GM21447 (cell line): ENCODE results near the gene PALM.
A peak's percentile ranks its signal among the peaks of the same experiment; 100 is the strongest.
"Not testable (repeated sequence)": the region's sequence is repeated elsewhere in the genome, so short reads cannot be mapped to it uniquely, and the experiment has no call there.

Experiments used
- ATAC-seq: cut with Tn5 transposase; IDR thresholded peaks from one replicate; pipeline ENCODE4 v1.9.1; 2021; ENCODE audit not compliant: unreplicated experiment

Gene PALM, protein sequence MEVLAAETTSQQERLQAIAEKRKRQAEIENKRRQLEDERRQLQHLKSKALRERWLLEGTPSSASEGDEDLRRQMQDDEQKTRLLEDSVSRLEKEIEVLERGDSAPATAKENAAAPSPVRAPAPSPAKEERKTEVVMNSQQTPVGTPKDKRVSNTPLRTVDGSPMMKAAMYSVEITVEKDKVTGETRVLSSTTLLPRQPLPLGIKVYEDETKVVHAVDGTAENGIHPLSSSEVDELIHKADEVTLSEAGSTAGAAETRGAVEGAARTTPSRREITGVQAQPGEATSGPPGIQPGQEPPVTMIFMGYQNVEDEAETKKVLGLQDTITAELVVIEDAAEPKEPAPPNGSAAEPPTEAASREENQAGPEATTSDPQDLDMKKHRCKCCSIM

DNA sequence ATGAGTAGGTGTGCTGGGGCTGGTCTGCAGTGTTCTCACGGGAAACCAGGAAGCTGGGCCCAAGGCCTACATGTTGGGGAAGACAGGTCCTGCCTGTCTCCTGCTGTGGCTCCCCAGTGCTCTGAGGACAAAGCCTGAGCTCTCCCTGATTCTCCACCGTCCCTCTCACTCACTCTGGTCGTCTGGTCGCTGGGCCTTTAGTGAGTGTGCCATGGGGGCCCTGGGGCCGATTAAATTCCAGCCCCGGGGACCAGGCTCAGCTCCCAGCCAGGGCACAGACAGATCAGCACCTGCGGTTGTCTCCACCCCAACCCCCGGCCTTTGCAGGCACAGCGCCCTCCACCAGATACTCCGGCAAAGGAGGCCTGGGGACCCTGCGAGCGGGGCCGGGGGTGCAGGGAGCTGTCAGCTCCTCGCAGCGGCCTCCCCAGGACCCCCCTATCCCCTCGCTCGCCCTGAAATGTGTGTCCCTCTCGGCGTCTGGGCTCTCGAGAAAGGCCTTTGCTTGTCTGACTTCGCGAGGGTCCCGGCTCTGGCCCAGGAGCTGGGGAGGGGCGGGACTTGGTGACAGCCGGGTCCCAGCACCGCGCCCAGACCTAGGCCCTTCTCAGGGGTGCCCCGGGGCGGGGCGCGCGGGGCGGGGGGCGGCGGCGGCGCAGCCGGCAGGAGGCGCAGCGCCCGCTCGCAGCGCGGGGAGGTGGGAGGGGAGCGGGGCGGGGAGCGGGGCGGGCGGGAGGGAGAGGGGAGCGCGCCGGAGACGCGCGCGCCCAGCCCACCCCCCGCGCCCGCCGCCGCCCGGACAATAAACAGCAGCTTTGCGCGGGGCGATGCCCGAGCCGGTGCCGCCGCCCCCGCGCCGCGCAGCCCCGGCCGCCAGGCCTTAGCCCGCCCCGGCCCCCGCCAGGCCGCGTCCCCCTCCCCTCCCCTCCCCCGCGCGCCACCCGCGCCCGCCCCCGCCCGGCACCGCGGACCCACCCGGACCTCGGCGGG lies at the start of gene PALM:
Gene PALM (plus strand): TSS at position 782 of the 990 bp plus-strand sequence. CDS start 212 bp downstream, outside the sequence.
- ATAC-seq = no peak

GRCh38 chr19:660793-661426 lies 47.8 kb upstream of the PALM start:
- ATAC-seq = no peak

DNA sequence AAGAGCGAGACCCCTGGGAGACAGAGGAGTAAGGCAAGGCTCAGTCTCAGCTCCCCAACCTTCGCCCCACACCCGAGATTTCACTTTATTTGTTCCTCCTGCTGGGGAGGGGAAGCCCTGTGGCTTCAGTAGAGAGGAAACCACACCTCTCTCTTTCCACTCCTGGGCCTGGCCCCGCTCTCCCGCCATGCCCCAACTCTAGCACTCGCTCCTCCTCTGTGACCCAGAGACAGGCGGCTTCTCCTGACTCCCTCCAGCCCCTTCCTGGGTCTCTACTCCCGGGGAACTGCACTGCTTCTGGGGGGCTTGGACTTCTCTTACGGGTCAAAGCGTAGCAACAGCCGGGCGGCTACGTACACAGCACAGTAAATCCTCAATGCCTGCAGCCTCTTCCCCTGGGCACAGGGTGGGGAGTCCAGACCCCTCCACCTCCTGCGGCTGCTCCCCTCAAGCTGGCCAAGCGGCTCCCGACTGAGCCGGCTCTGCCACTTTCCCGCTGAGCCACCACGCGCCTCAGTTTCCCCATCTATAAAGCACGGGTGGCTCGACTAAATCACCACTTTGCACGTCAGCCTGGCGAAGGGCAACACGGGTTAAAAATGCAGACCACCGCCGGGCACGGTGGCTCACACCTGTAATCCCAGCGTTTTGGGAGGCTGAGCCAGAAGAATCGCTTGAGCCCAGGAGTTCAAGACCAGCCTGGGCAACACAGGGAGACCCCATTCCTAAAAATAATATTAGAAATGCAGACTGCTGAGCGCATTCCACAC lies 47.1 kb upstream of the PALM start:
- ATAC-seq = no peak

DNA sequence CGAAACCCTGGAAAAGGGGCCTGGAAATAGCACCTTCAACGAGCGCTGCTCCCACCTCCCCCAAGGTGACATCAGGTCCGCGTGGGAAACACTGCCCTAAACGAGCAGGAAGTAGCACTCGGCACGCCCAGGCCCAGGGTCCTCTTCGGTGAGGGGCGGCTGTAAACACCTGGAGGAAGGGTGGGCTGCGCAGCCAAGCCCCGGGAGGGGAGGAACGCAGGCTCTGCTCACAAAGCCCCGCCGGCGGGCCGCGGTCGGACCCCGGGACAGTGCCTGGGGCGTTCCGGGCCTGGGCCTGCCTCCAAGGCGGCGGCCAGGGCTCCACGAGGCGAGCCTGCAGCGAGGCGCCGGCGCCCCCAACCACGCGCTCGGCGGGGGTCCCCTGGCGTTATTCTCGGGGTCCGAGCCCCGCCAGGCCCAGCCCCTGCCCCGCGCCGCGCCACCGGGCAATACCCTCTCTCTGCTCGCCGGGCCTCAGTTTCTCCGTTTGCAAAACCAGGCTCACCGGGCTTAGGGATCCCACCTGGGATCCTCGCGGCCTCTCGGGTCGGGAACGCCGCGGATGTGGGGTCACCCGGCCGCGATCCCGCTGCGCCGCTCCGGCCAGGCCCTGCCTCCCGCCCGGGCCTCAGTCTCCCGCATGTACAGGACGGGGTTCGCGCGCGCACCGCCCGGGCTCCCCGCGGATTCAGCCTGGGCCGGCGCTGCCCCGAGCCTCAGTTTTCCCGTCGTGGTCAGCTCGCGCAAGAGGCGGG lies 46.4 kb upstream of the PALM start:
- peak; percentile 12 for ATAC-seq

DNA sequence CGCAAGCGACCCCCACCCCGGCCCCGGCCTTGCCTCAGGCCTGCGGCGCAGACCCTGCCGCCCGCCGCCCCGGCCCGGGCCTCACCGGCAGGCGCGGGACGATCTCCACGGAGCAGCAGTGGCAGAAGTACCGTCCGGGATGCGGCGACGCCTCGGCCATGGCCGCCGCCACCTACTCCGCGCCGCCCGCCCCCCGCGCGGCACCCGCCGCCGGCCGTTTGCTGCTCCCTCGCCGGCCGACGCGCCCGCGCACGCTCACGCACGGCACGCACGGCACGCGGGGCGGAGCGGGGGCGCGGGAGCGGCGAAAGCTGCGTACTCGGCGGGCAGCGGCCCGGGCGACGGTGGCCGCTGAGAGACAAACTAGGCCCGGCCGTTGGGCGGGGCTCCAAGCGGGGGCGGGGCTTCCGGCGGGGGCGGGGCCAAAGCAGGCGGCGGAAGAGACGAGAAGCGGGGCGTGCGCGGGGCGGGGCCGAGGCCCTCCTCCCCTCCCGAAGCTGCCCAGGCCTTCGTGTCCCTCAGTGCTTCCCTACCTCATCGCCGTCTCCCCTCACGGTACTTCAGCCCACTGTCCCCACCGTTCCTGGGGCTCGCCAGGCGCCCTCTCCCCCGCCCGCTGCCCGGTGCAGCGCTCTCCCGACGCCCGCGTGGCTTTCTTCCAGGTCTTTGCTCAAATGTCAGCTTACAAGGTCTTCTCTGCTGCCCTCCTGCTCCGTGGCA lies 45.6 kb upstream of the PALM start, which contains the start of gene RNF126:
Gene RNF126 (minus strand): TSS at position 253 of the 720 bp plus-strand sequence. CDS start 93 bp downstream, at position 160.
- ATAC-seq = peak; percentile 41

DNA sequence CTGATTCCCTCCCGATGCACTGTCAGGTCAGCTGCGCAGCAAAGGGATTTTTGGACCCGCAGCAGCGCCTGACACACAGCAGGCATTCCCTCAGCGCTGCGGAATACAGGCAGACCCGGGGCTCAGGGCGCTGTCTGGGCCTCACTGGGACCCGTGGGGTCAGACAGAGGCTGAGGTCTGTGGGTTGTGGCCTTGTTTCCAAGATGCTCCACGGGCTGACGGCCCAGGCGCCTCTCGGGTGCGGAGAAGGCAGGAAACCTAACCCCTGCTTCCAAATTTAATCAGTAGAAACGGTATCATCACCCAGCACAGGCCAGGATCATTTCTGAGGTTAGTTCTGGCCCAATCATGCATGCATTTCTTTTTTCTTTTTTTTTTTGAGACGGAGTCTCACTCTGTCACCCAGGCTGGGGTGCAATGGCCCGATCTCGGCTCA lies 45.0 kb upstream of the PALM start:
- peak; percentile 1 for ATAC-seq

DNA sequence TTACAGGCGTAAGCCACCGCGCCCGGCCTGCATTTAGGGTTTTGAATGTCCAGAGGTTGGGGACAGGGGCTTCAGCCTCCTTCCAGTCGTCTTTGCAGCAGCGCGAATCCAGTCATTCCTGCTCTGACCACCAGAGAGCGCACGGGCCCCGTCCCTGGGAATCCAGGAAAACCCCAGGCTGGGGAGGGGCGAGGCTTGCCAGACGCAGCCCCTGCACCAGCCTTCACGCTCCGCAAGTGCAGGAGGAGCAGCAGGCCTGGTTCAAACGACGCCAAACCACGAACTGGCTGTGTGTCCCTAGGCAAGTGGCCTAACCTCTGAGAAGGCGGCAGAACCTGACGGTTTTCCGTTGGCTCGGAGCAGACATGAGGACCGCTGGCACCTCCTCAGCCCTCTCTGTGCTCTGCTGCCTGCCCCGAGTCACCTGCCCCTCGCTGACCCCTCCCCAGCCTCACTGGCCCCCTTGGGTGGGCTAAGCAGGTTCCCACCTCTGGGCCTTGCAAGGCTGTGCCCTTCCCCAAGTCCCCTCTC lies 43.8 kb upstream of the PALM start:
- no peak for ATAC-seq

DNA sequence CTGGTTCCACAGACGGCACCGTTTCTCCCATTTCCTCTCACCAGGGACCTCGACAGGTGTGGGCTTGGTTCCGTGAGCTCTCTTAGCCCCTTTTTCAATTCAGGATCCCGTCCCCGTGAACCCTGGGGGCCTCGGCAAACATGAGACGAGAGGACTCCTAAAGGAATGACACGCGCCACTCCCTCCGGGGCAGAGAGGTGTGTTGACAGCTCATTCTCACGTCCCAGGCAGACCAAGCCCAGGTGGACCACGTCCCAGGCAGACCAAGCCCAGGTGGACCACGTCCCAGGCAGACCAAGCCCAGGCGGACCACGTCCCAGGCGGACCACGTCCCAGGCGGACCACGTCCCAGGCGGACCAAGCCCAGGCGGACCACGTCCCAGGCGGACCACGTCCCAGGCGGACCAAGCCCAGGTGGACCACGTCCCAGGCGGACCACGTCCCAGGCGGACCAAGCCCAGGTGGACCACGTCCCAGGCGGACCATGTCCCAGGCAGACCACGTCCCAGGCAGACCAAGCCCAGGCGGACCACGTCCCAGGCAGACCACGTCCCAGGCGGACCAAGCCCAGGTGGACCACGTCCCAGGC lies 41.7 kb upstream of the PALM start:
- ATAC-seq = not testable (repeated sequence)

- not testable (repeated sequence) for ATAC-seq
These were observed 39.9 kb upstream of the PALM start for GRCh38 chr19:668675-669434.

- ATAC-seq = no peak
These were observed 38.1 kb upstream of the PALM start for GRCh38 chr19:670609-671075.

DNA sequence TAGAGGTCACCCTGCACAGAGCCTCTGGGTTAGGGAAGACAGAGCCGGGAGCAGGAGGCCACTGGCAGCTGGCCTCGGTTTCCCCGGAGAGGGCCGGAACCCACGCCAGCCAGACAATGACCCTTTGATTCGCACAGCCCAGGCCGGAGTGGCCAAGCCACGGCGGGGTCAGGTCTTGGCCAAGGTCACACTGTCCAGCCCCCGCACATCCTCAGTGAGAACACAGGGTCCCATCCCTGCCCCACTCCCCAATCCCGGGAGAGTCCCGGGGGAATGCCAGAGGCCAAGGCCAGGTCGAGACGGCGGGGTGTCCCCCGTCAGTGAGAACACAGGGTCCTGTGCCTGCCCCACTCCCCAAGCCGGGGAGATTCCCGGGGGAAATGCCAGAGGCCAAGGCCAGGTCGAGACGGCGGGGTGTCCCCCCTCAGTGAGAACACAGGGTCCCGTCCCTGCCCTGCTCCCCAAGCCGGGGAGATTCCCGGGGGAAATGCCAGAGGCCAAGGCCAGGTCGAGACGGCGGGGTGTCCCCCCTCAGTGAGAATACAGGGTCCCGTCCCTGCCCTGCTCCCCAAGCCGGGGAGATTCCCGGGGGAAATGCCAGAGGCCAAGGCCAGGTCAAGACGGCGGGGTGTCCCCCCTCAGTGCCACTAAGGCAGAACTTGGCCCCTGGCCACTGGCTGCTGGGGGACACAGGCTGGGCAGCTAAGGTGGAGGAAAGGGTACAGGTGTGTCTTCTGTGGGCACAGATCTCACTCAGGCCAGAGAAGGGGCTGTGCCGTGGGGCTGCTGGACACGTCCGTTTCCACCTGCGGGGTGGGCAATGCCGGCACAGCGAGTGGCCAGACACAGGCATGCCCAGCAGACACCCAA lies 34.2 kb upstream of the PALM start:
- no peak for ATAC-seq

DNA sequence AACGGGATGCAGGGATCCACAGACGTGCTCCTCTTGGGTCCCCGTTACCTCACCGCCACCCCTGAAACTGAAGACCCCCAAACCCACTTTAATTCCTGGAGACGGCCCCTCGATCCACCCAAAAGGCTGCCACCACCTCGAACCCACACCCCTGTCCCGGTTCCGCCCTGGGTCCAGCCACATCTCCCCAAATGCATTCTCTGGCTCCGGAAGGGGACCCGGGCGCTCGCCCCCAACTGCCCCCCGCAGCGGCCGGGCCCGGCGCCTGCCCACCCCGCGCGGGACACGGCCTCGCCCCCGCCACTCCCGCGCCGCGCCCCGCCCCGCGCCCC lies 32.8 kb upstream of the PALM start:
- ATAC-seq = no peak

DNA sequence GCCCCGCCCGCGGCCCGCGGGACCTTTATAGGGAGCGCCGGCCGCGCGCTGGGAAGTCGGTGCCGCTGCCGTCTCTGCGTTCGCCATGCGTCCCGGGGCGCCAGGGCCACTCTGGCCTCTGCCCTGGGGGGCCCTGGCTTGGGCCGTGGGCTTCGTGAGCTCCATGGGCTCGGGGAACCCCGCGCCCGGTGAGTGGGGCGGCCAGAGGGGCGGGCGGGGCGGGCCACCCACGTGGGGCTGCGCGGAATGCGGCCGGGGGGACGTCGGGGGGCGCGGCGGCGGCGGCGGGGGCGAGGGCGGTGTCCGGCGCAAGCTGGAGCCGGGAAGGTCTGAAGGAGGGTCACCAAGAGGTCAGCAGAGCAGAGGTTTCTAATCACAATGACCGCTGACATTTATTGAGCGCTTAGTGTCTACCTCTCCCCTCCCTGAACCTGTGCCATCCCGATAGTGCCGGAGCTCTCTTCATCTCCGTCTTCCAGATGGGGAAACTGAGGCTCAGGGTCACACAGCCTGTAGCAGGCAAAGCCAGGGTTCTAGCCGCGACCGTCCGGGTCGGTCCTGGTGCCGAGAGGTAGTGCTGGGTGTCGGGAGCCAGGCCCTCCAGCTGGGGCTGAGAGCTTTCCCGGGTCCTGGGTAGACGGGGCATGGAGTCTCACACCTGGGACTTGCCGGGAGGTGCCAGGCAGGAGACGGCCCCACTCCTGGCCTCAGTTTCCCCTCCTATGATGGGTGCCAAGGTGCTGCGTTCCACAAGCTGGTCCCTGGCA lies 32.2 kb upstream of the PALM start, which contains the start of gene FSTL3:
Gene FSTL3 (plus strand): TSS at position 54 of the 767 bp plus-strand sequence. CDS start 32 bp downstream, at position 86.
- no peak for ATAC-seq

DNA sequence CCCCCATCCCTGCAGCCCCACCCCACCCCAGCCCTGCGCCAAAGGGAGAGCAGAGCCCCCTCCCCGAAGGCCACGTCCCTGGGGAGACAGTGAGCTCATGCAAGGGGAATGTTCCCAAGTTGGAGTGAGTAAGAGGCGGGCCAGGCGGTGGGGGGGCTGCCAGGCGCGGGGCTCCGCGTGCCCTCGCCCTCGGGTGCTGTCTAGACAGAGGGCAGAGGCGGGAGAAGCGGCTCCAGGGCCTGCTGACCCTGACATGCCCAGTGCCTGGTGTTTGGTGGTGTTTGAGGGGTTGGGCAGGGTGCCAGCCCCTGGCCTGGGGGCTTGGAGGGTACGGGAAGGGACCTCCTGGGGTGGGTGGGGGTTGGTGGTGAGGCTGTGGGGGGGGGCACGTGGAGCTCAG lies 31.5 kb upstream of the PALM start:
- no peak for ATAC-seq

DNA sequence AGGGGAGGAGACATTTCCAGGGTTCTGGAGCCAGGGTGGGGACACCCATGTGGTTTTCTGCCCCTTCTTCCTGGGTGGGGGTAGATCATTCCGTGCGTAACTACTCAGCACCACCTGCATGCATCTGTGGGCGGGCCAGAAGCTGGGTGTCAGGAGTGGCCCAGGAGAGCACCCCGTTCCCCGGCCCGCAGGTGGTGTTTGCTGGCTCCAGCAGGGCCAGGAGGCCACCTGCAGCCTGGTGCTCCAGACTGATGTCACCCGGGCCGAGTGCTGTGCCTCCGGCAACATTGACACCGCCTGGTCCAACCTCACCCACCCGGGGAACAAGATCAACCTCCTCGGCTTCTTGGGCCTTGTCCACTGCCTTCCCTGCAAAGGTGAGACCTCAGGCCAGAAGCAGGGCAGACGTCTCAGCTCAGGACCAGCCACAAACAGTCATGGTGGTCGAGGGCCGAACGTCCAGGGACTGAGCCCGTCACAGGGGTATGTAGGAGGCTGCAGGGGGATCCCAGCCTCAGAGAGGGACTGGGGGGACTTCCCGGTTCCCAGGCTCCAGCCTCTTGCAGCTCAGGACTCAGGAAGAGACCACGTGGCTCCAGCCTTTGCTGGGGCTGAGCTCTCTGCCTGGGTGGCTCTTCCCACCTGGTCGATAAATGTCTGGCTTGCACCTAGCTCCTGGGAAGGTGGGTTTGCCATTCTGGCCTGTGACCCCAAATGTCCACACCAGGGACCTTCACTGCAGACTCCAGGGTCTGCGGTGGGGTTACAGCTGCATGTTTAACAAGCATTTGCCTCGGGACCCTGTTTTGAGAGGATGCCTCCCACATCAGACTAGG lies 30.9 kb upstream of the PALM start:
- no peak for ATAC-seq
